ENCODE data around the gene PTPRN2. TPM values are rescaled to one million over a fixed set of nuclear protein-coding genes. Genes with fewer than 3 reads are reported as not detected.

The PTPRN2 gene
- total and polyA plus RNA-seq, 2 of the 13 experiments (the other 11 are each of a cell fraction or from before 2014, with no cell fraction given), result 2.5 to 24.2 TPM

- no peak for TF ChIP-seq ZNF276 (CRISPR knock-in tag; IDR thresholded peaks at IDR 0.05; ENCODE audit: low read depth)
- no peak for TF ChIP-seq ZNF143 (CRISPR knock-in tag; IDR thresholded peaks at IDR 0.05)
- TF ChIP-seq HDAC1 (CRISPR knock-in tag; IDR thresholded peaks at IDR 0.05), result no peak
- no peak for TF ChIP-seq ZNF580 (CRISPR knock-in tag; IDR thresholded peaks at IDR 0.05; ENCODE audit: borderline replicate concordance, low read depth)
- TF ChIP-seq HIVEP1 (CRISPR knock-in tag; IDR thresholded peaks at IDR 0.05), result no peak
- no peak; the same call in 1 of the 2 replicates for TF ChIP-seq ZHX1 (CRISPR knock-in tag; IDR thresholded peaks at IDR 0.05; ENCODE audit: low read depth)
- TF ChIP-seq ZBTB46 (CRISPR knock-in tag; IDR thresholded peaks at IDR 0.05; ENCODE audit: borderline replicate concordance), result no peak
- TF ChIP-seq HNF1B (CRISPR knock-in tag; IDR thresholded peaks at IDR 0.05), result no peak
- no peak for TF ChIP-seq NR3C1 (CRISPR knock-in tag; IDR thresholded peaks at IDR 0.05)
- TF ChIP-seq ZNF768 (CRISPR knock-in tag; IDR thresholded peaks at IDR 0.05), result no peak
- peak; percentile 21 for TF ChIP-seq HNRNPLL (IDR thresholded peaks at IDR 0.05; ENCODE audit: low read depth, low read length, poor library complexity, severe bottlenecking)
- TF ChIP-seq MAFG (CRISPR knock-in tag; IDR thresholded peaks at IDR 0.05), result no peak
- no peak for TF ChIP-seq GATA4 (IDR thresholded peaks at IDR 0.05; ENCODE audit: borderline replicate concordance, low read depth)
- TF ChIP-seq SMC3 (IDR thresholded peaks at IDR 0.05; ENCODE audit: low read length), result no peak
- TF ChIP-seq ZNF280B (CRISPR knock-in tag; IDR thresholded peaks at IDR 0.05; ENCODE audit: borderline replicate concordance), result no peak
- TF ChIP-seq JUN (CRISPR knock-in tag; IDR thresholded peaks at IDR 0.05), result 0 out of 2 replicates have a peak, but pooled peaks have one; percentile 37
- no peak for TF ChIP-seq CHD4 (IDR thresholded peaks at IDR 0.05; ENCODE audit: borderline replicate concordance, low read length)
- TF ChIP-seq ZNF615 (CRISPR knock-in tag; IDR thresholded peaks at IDR 0.05; ENCODE audit: borderline replicate concordance), result no peak
These were observed 324.3 kb downstream of the PTPRN2 start (continued) for GRCh38 chr7:158263110-158263963.
